NCI-H2196 (cell line): ENCODE measurements around the gene NDUFS7.

Experiments used
- DNase-seq: peaks from one replicate; lab custom pipeline; 2025; ENCODE audit not compliant: unreplicated experiment; lab: John Stamatoyannopoulos, UW

Gene NDUFS7

DNA sequence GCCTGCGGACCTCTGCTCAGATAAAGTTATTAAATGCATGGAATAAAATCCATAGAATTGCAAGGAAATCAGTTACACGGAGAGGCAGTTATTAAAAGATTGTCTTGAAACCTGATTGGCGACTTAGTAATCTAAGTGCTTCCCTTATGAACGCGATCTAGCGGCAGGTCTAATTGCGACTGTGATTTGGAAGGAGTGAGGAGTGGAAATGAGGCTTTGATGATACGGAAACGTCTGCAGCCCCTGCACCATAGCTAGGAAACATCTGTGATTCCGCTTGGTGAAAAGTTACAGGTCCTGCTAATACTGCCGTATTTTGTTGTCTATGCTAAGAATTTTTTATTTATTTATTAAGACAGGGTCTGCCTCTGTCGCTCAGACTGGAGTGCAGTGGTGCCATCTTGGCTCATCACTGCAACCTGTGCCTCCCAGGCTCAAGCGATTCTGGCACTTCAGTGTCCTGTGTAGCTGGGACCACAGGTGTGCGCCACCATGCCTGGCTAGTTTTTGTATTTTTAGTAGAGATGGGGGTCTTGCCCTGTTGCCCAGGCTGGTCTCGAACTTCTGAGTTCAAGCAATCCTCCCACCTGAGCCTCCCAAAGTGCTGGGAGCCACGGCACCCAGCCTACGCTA is 887 bp downstream of the NDUFS7 start:
- DNase-seq = no peak

GRCh38 chr19:1385816-1386215 is 2.1 kb downstream of the NDUFS7 start:
- no peak for DNase-seq

GRCh38 chr19:1386945-1387683 is 3.4 kb downstream of the NDUFS7 start:
- DNase-seq = no peak

DNA sequence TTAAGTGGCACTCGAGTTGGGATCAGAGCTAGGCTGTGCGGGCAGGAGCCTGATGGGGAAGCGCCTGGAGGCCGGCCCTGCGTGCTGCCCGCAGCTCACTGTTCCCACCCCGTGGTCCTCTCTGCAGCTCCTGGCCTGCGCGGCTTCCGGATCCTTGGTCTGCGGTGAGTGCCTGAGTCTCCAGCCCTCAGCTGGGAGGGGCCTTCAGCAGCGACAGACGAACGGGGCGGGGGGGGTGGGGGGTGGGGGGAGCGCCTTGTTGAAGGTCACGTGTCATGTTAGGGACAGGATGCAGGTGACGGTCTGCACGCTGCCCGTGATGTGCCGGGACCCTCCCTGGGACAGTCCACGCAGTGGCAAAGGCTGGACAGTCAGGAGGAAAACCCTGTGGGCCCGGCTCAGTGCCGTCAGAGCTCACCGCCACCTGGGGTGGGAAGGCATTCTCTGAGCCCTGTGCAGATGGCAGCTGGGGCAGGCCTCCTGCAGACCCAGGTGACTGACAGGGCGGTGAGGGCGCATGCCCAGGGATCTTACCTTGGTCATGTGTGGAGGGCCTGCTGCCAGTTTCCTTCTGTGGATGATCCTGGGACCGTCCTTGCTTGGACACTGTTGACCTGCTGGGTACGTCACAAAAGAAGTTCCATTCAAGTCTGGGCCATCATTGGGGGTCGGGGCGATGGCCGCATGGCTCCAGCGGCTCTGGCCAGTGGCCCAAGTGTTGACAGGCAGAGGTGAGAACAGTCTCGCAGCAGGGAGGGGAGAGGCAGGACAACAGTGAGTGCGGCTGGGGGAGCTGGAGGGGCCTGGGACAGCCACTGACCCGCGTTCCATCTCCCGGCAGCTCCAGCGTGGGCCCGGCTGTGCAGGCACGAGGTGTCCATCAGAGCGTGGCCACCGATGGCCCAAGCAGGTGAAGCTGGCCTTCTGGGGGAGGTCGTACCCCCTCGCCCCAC is 4.3 kb downstream of the NDUFS7 start:
- DNase-seq = peak; percentile 43

DNA sequence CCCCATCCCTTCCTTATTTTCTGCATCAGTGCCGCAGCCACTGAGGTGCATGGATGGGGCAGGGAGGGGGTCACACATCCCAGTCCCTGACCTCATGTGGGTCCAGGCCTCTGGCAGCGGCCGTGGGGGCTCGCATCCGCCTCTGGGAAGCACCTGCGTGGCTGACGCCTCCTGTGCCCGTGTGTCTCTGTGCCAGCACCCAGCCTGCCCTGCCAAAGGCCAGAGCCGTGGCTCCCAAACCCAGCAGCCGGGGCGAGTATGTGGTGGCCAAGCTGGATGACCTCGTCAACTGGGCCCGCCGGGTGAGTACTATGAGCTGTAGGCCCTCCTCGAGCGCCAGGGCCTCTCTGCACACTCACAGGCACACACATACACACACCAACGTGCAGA is 4.9 kb downstream of the NDUFS7 start:
- DNase-seq = no peak

DNA sequence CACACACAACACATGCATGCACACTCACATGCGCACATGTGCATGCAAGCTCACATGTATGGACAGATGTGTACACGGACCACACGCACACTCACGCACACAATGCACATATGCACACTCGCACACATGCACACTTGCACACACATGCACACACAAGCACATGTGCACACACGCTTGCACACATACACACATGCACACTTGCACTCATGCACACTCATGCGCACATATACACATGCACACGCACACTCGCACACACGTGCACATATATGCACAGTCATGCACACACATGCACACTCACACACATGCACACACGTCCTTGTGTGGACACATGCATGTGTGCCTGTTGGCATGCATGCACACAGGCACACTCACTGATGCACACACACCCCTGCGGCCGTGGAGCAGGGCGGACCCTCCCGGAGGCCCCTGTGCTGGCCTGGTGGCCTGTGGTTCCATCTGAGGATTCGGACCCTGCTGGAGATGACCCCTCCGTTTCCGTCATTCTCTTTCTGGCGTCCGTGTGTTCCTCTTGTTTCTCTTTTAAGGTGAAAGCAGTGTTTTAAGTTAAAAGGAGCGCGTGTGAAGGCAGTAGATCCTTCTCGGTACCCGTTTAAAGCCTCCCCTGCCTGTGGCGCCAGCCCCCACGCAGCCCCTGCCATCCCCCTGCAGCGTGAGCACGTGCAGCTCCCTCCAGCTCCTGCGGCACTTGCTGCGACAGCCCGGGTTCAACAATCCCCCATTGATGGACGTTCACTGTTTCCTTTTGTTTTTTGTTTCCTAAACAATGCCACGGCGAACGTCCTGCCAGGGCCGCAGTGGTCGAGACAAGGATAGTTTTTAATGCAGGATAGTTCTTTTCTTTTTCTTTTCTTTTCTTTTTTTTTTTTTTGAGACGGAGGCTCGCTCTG is 5.6 kb downstream of the NDUFS7 start:
- DNase-seq = no peak

DNA sequence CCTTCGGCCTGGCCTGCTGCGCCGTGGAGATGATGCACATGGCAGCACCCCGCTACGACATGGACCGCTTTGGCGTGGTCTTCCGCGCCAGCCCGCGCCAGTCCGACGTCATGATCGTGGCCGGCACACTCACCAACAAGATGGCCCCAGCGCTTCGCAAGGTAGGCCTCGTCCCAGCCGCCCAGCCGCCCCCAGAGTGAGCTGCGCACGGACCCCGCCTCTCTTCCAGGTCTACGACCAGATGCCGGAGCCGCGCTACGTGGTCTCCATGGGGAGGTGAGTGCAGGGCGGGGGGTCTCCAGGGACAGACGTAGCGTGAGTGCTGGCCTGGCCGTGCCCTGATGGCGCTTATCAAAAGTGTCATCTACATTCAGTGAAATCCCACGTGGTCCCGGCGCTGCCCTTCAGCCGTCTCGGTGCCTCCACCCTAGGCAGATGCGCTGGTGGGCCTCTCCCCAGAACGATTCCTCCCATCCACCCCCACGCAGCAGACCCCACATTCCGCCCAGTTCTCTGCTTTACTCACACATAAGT is 7.2 kb downstream of the NDUFS7 start:
- no peak for DNase-seq

- no peak for DNase-seq
Observed at GRCh38 chr19:1392407-1392806, 8.7 kb downstream of the NDUFS7 start.

DNA sequence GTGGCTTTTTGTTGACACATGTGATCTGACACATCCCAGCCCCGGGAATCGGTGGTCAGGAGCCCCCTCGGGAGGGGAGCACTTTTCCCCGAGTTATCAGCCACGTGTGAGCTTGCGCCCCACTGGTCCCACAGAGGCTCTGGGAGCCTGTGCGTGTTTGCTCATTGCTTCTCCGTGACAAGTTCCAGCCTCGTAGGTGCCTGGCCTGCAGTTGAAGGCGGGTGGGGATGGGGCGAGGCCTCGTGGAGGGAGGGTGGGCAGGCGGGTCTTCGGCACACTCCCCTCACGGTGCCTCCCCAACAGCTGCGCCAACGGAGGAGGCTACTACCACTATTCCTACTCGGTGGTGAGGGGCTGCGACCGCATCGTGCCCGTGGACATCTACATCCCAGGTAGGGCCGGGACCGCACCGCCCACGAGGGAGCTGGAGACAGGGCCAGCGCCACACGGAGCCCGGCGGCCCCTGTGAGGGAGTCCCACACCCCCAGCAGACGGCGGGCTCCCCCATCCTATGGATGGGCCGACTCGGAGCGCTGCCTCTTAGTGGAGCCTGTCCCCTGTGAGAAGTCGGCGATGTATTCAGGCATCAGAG is 9.3 kb downstream of the NDUFS7 start:
- no peak for DNase-seq

DNA sequence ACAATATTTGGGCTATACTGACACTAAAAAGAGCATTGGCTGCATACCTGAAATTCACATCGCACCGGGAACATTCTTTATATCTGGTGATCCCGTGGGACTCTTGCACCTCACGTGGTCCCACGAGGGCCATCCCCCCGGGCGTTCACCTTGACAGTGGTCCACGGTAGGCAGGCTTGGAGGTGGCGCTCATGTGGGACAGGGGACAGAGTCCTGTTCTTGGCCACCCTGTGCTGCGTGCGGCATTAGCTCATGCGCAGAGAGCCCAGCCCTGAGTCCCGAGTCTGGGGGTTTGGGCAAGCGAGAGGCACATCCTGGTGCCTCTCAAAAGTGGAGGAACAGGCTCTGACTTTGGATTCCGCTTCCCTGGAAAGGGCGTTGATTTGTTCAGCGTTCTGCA is 10.1 kb downstream of the NDUFS7 start:
- no peak for DNase-seq

DNA sequence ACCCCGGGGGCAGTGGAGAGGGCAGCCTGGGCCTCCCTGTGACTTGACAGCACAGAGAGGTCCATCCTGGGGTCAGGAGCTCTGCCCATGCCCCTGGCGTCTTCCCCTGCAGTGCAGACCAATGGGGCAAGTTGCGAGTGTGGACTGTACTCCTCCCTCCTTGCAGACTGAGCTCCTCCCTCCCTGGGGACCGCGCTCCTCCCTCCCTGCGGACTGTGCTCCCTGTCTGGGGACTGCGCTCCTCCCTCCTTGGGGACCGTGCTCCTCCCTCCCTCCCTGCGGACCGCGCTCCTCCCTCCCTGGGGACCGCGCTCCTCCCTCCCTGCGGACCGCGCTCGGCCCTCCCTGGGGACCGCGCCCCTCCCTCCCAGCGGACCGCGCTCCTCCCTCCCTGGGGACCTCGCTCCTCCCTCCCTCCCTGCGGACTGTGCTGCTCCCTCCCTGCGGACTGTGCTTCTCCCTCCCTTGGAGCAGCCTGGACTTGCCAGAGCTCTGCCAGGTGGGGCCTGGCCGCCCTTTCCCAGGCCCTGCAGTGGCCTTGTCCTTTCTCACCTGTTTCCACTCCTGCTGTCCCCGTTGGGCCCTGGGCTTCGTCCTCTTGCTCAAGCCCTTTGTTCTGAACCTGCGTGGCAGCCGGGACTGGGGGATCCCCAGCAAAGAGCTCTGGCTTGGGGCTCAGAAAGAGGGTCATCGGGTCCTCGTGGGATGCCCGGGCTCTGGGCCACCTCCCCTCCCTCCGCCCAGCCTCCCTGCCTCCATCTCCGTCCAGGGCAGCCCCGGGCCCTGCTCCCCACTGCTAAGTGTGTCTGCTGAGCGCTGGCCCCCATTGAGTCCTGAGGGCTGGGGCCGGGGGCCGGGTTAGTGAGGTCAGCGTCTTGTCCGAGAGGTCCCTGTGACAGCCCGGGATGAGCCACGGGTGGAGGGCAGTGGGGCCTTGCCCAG is 10.8 kb downstream of the NDUFS7 start:
- DNase-seq = peak; percentile 41

GRCh38 chr19:1395194-1396018 is 11.7 kb downstream of the NDUFS7 start:
- DNase-seq = no peak

DNA sequence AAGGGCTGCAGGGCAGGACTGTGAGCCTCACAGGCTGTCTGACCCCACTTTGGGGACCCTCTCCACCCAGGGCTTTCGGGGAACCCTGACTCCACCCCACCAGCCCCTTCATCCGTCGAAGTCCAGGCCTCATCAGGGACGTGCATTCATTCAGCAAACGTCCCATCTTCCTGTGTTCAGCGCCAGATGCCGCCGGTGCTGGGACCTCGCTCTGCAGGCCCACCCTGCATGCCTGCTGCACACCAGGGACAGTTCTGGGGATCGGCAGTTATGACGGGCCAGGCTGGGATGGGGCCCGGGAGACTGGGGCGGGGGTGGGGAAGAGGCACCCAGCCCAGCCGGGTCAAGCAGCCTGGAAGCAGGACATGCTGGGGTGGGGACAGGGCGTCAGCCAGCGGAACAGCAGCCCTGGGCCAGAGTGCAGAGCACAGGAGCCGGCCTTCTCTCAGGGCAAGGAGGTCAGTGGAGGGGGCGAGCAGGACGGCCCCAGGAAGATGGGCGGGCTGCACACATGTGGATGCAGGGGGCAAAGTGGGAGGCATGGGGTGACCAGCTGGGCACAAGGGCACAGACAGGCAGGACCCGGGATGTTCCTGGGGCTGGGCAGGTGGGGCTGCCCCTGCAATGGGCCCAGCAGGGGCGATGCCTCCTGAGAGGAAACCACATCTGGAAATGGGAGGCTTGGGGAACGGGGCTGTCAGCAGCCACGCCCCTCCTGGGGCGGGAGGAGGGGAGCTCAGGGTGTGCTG is 12.5 kb downstream of the NDUFS7 start:
- no peak for DNase-seq

GRCh38 chr19:1396768-1397679 is 13.3 kb downstream of the NDUFS7 start:
- no peak for DNase-seq

DNA sequence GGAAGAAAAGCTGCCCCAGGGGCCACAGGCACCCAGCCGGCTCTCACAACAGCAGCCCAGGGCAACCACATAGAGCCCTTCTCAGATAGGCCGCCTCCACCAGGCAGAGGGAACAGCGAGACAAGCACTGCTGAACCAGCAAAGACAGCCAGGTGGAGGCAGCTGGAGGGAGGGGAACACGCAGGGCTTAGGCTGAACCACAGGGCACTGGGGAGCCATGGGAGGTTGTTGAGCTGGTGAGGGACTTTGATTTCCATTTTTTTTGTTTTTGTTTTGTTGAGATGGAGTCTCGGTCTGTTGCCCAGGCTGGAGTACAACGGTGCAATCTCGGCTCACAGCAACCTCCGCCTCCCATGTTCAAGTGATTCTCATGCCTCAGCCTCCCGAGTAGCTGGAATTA is 14.1 kb downstream of the NDUFS7 start:
- DNase-seq = no peak

DNA sequence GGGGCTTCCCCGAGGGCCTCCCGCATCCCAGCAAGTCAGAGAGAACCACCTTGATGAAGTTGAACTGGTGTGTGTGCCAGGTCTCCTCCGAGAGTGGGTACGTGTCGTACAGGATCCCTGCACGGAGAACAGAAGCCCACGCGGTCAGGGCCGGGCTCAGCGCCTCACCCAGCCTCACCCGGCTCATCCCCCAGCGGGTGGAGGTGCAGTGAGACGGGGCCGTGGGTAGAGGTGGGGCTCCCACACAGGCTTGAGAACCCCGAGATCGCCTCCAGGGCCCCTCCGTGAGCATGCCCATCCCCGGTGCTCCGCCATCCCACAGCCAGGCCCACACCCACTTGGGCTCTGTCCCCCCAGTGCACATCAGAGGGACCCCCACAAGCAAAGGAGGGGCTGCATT is 15.4 kb downstream of the NDUFS7 start:
- DNase-seq = no peak
